Measurements from ENCODE around the gene OR5AS1. TPM values are rescaled to one million over a fixed set of nuclear protein-coding genes. Genes with fewer than 3 reads are reported as not detected.
"Not testable (repeated sequence)": the region's sequence is repeated elsewhere in the genome, so short reads cannot be mapped to it uniquely, and the experiment has no call there.

OR5AS1 gene
- total RNA-seq, result not detected

DNA sequence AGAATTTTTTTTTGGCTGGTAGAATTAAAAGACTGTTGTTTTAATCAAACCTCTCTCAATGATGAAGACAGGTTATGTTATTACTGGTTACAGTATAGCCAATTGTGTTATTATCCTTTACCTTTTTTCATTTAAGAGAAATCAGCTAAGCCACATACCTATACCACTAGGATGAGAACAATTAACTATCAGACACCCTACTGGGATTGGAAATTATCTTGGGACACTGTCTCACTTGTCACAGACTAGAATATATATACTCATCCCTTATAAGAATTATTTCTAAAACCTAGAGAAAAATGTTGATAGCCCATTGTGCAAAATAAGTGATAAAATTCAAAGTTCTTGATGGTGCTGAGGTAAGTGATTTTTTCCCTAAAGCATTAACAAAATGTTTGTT, at the start of gene OR5AS1:
Gene OR5AS1 (plus strand): TSS at position 301 of the 400 bp plus-strand sequence. CDS start 2,765 bp downstream, outside the sequence.
- Mint-ChIP-seq H3K4me1 (ENCODE audit: low read depth) (no peaks in the 10 kb centered on the region), H3K27ac (no peak within 1 kb of the TSS), H3K27me3 (ENCODE audit: low read depth) (no peaks in the 10 kb centered on the region), H3K36me3 (ENCODE audit: low read depth) (no peaks in the 10 kb centered on the region), H3K9me3 (ENCODE audit: insufficient read depth) (peaks cover 12% of the 10 kb centered on the region), H3K4me3 (no peak within 1 kb of the TSS)
- ChIA-PET POLR2A (no interaction called here), CTCF (no interaction called here)
- DNase-seq (no peak), ATAC-seq (no peak)

GRCh38 chr11:55994525-55994924, 32.9 kb upstream of the OR5AS1 start, which contains the start of gene OR5F1:
OR5F1 (minus strand) TSS chr11:55994625; CDS start chr11:55994625, 0 bp downstream.
- Mint-ChIP-seq H3K36me3 (ENCODE audit: low read depth) (no peaks in the 10 kb centered on the region), H3K27ac (no peak within 1 kb of the TSS), H3K4me1 (ENCODE audit: low read depth) (no peaks in the 10 kb centered on the region), H3K4me3 (no peak within 1 kb of the TSS), H3K27me3 (ENCODE audit: low read depth) (no peaks in the 10 kb centered on the region), H3K9me3 (ENCODE audit: insufficient read depth) (peaks cover 6% of the 10 kb centered on the region)
- ATAC-seq, result no peak
- POLR2A ChIA-PET, result no interaction called here
- no peak for DNase-seq
- CTCF ChIA-PET, result no interaction called here

- ATAC-seq (no peak), DNase-seq (no peak)
- Mint-ChIP-seq H3K4me1 (ENCODE audit: low read depth) (no peaks in the 10 kb centered on the region), H3K4me3 (no peak overlapping the region), H3K27me3 (ENCODE audit: low read depth) (no peaks in the 10 kb centered on the region), H3K27ac (no peak overlapping the region), H3K36me3 (ENCODE audit: low read depth) (no peaks in the 10 kb centered on the region), H3K9me3 (ENCODE audit: insufficient read depth) (peaks cover 19% of the 10 kb centered on the region)
- POLR2A ChIA-PET, result no interaction called here
- CTCF ChIA-PET, result no interaction called here
Measured at GRCh38 chr11:56010716-56011115, 16.7 kb upstream of the OR5AS1 start.

DNA sequence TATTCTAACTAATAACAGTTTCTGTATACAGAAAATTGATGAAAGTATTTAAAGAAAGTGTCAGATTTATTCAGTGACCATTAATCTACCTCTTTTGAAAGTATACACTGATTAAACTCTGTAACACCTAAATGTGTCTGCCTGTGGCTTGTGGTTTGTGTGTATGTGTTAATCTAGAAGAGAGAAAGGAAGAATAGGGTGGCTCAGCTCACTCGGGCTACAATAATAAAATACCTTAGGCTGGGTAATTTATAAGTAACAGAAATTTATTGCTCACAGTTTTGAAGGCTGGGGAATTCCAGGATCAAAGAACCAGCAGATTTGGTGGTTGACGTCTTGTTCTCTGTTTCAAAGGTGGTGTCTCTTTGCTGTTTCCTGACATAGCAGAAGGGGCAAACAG, 13.6 kb upstream of the OR5AS1 start:
- CTCF ChIA-PET, result no interaction called here
- Mint-ChIP-seq H3K9me3 (ENCODE audit: insufficient read depth) (peaks cover 31% of the 10 kb centered on the region), H3K27me3 (ENCODE audit: low read depth) (no peaks in the 10 kb centered on the region), H3K4me1 (ENCODE audit: low read depth) (no peaks in the 10 kb centered on the region), H3K36me3 (ENCODE audit: low read depth) (no peaks in the 10 kb centered on the region), H3K27ac (no peak overlapping the region), H3K4me3 (no peak overlapping the region)
- DNase-seq (no peak), ATAC-seq (no peak)
- POLR2A ChIA-PET, result no interaction called here

- no peaks in the 10 kb centered on the region for H3K36me3 Mint-ChIP-seq (ENCODE audit: low read depth)
- ATAC-seq (no peak), DNase-seq (no peak)
- H3K9me3 Mint-ChIP-seq (ENCODE audit: insufficient read depth), result peaks cover 17% of the 10 kb centered on the region
- no peak overlapping the region for H3K27ac Mint-ChIP-seq
- no peak overlapping the region for H3K4me3 Mint-ChIP-seq
- CTCF ChIA-PET, result no interaction called here
- no peaks in the 10 kb centered on the region for H3K27me3 Mint-ChIP-seq (ENCODE audit: low read depth)
- H3K4me1 Mint-ChIP-seq (ENCODE audit: low read depth), result no peaks in the 10 kb centered on the region
- POLR2A ChIA-PET, result no interaction called here
Measured at GRCh38 chr11:56045538-56045937, 18.1 kb downstream of the OR5AS1 start.

- no peak for DNase-seq
- no peak overlapping the region for H3K4me3 Mint-ChIP-seq
- H3K9me3 Mint-ChIP-seq (ENCODE audit: insufficient read depth), result peaks cover 5% of the 10 kb centered on the region
- H3K27me3 Mint-ChIP-seq (ENCODE audit: low read depth), result no peaks in the 10 kb centered on the region
- H3K36me3 Mint-ChIP-seq (ENCODE audit: low read depth), result no peaks in the 10 kb centered on the region
- no peaks in the 10 kb centered on the region for H3K4me1 Mint-ChIP-seq (ENCODE audit: low read depth)
- POLR2A ChIA-PET, result no interaction called here
- no peak overlapping the region for H3K27ac Mint-ChIP-seq
- no peak for ATAC-seq
- CTCF ChIA-PET, result no interaction called here
Measured at GRCh38 chr11:56048480-56048879, 21.0 kb downstream of the OR5AS1 start.

DNA sequence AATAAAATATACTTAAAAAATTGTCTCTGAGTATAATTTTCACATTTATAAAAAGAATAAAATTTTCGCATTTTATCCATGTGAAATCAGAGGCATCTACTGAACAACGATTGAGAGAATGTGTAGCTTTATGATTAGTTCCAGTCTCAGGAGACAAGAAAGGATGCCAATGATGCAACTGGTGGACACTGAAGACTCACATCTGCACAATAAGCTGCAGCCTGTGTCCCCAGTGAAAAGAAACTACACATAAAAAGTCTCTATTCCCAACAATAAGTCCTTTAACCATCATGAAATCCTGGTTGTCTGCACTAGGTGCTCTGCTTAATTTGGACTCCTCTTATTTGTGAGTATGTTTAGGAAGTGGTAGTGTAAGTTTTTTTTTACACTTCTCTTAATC, 22.0 kb downstream of the OR5AS1 start:
- ChIA-PET POLR2A (no interaction called here), CTCF (no interaction called here)
- Mint-ChIP-seq H3K9me3 (ENCODE audit: insufficient read depth) (peaks cover 6% of the 10 kb centered on the region), H3K36me3 (ENCODE audit: low read depth) (no peaks in the 10 kb centered on the region), H3K4me1 (ENCODE audit: low read depth) (no peaks in the 10 kb centered on the region), H3K27ac (no peak overlapping the region), H3K27me3 (ENCODE audit: low read depth) (no peaks in the 10 kb centered on the region), H3K4me3 (no peak overlapping the region)
- ATAC-seq (no peak), DNase-seq (no peak)

DNA sequence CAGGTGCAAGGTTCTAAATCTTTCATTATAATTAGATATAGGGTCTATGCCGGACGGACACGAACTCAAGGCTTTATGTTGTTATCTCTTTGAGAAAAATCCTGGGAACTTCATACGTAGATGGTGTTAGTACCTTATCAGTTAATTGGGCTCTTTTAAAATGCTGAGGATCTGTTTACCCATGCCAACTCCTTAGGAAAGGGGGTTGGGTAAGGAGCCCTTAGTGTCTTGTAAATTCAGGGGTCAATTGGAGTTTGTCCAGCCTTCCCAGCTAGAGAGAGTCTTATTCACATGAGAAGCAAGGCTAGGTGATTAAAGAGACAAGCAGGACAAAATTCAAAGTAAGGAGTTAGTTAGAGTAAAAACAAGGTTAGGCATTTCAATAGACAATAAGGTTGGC, 28.9 kb downstream of the OR5AS1 start:
- peaks cover 19% of the 10 kb centered on the region for H3K9me3 Mint-ChIP-seq (ENCODE audit: insufficient read depth)
- H3K27ac Mint-ChIP-seq; CTCF ChIA-PET; H3K4me3 Mint-ChIP-seq; H3K36me3 Mint-ChIP-seq (ENCODE audit: low read depth); H3K4me1 Mint-ChIP-seq (ENCODE audit: low read depth); POLR2A ChIA-PET; H3K27me3 Mint-ChIP-seq (ENCODE audit: low read depth); DNase-seq; ATAC-seq: not testable (repeated sequence)

DNA sequence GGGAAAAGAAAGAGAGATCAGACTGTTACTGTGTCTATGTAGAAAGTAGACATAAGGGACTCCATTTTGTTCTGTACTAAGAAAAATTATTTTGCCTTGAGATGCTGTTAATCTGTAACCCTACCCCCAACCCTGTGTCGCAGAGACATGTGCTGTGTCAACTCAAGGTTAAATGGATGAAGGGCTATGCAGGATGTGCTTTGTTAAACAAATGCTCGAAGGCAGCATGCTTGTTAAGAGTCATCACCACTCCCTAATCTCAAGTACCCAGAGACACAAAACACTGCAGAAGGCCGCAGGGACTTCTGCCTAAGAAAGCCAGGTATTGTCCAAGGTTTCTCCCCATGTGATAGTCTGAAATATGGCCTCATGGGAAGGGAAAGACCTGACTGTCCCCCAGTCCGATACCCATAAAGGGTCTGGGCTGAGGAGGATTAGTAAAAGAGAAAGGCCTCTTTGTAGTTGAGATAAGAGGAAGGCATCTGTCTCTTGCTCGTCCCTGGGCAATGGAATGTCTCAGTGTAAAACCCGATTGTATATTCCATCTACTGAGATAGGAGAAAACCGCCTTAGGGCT, 30.3 kb downstream of the OR5AS1 start:
- DNase-seq; ATAC-seq; POLR2A ChIA-PET; H3K4me3 Mint-ChIP-seq; CTCF ChIA-PET; H3K27me3 Mint-ChIP-seq (ENCODE audit: low read depth); H3K36me3 Mint-ChIP-seq (ENCODE audit: low read depth); H3K27ac Mint-ChIP-seq; H3K4me1 Mint-ChIP-seq (ENCODE audit: low read depth): not testable (repeated sequence)
- H3K9me3 Mint-ChIP-seq (ENCODE audit: insufficient read depth), result peaks cover 19% of the 10 kb centered on the region

DNA sequence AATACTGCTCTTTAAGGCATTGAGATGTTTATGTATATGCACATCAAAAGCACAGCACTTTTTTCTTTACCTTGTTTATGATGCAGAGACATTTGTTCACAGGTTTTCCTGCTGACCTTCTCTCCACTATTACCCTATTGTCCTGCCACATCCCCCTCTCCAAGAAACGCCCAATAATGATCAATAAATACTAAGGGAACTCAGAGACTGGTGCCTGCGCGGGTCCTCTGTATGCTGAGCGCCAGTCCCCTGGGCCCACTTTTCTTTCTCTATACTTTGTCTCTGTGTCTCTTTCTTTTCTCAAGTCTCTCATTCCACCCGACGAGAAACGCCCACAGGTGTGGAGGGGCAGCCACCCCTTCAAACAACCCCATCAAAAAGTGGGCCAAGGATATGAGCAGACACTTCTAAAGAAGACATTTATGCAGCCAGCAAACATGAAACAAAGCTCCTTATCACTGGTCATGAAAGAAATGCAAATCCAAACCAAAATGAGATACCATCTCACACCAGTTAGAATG, 30.9 kb downstream of the OR5AS1 start:
- H3K27ac Mint-ChIP-seq; H3K36me3 Mint-ChIP-seq (ENCODE audit: low read depth); POLR2A ChIA-PET; H3K4me1 Mint-ChIP-seq (ENCODE audit: low read depth); DNase-seq; H3K27me3 Mint-ChIP-seq (ENCODE audit: low read depth); ATAC-seq; H3K4me3 Mint-ChIP-seq; CTCF ChIA-PET: not testable (repeated sequence)
- peaks cover 19% of the 10 kb centered on the region for H3K9me3 Mint-ChIP-seq (ENCODE audit: insufficient read depth)

- Mint-ChIP-seq H3K4me1 (ENCODE audit: low read depth) (no peaks in the 10 kb centered on the region), H3K36me3 (ENCODE audit: low read depth) (no peaks in the 10 kb centered on the region), H3K4me3 (no peak overlapping the region), H3K27me3 (ENCODE audit: low read depth) (no peaks in the 10 kb centered on the region), H3K27ac (no peak overlapping the region), H3K9me3 (ENCODE audit: insufficient read depth) (peaks cover 3% of the 10 kb centered on the region)
- CTCF ChIA-PET, result no interaction called here
- DNase-seq, result no peak
- POLR2A ChIA-PET, result no interaction called here
- ATAC-seq, result no peak
Measured at GRCh38 chr11:56066980-56067379, 39.5 kb downstream of the OR5AS1 start.

All from activated CD8-positive, alpha-beta T cell treated with anti-CD3 and anti-CD28 coated beads, Interleukin-2, amount 10 ng/mL, durations not matched to agents 7 days and 5 days (primary cell).